GM12878 (cell line): ENCODE data around the gene SDS. TPM values are rescaled to one million over a fixed set of nuclear protein-coding genes. Genes with fewer than 3 reads are reported as not detected.

ENCODE experiments used
- ATAC-seq: fragments of 200-7000 bp; cut with Tn5 transposase; 3 replicates; pipeline ENCODE4 v1.9.1; 2020; ENCODE audit warnings: mild to moderate bottlenecking, moderate library complexity
- BruUV-seq: library from RNA; stranded (reverse); fragments of 400-500 nt; replicated peaks from 2 replicates; lab custom pipeline; 2021; lab: Mats Ljungman, UMichigan
- CTCF ChIA-PET: fragments of 300-600 bp; sonication (Branson Sonifier 250); formaldehyde crosslinking; extraction: SDS; loops from one replicate; lab custom pipeline; 2021; ENCODE audit warnings: inconsistent platforms; lab: Yijun Ruan, JAX
- POLR2A ChIA-PET: fragments of 350-600 bp; formaldehyde crosslinking; extraction: SDS; loops from one replicate; lab custom pipeline; 2021; ENCODE audit warnings: inconsistent platforms; lab: Charles Lee
- RAD21 ChIA-PET: fragments of 300-600 bp; sonication (Branson Sonifier 250); formaldehyde crosslinking; loops from one replicate; lab custom pipeline; 2023; ENCODE audit warnings: antibody characterized with exemption; ENCODE audit not compliant: unreplicated experiment; lab: Charles Lee
- SMC1A ChIA-PET: fragments of 300-600 bp; sonication (Branson Sonifier 250); formaldehyde crosslinking; loops from one replicate; lab custom pipeline; 2023; ENCODE audit not compliant: unreplicated experiment, uncharacterized antibody; lab: Charles Lee
- DNase-seq: peaks from one replicate; pipeline ENCODE4 v3.0.0-alpha.2; 2011; ENCODE audit warnings: low read depth, low spot score
- FAIRE-seq: peaks from 3 replicates; lab custom pipeline; 2011; peaks lifted over from hg19 to GRCh38; lab: Jason Lieb, UNC
- H2AFZ ChIP-seq: 2 replicates; pipeline ENCODE4 v1.6.0; 2011; ENCODE audit warnings: low read depth, low read length, control low read depth; ENCODE audit not compliant: control insufficient read depth
- H3K27ac ChIP-seq: 2 replicates; pipeline ENCODE4 v1.5.1; 2011; ENCODE audit warnings: control low read depth; ENCODE audit not compliant: control insufficient read depth, insufficient read depth
- H3K27me3 ChIP-seq, 2 experiments: replicated peaks in 1 of 2; 2 replicates each; pipeline versions ENCODE4 v1.6.0 to v1.6.1; 2011; ENCODE audit warnings: low read length in 1 of 2; ENCODE audit not compliant: control insufficient read depth in 2 of 2, insufficient read depth in 2 of 2
- H3K36me3 ChIP-seq, 2 experiments: 2 replicates each; pipeline ENCODE4 v1.5.1; 2011; ENCODE audit warnings: low read length in 1 of 2; ENCODE audit not compliant: control insufficient read depth in 2 of 2, insufficient read depth in 2 of 2
- H3K4me1 ChIP-seq: 2 replicates; pipeline ENCODE4 v1.6.1; 2011; ENCODE audit warnings: mild to moderate bottlenecking, low read length, moderate library complexity, mixed read lengths; ENCODE audit not compliant: control insufficient read depth, insufficient read depth
- H3K4me2 ChIP-seq: 2 replicates; pipeline ENCODE4 v1.6.0; 2011; ENCODE audit warnings: control low read depth; ENCODE audit not compliant: control insufficient read depth, insufficient read depth
- H3K4me3 ChIP-seq: fragments of 200-600 bp; sonication (generic); 2 replicates; pipeline ENCODE4 v1.5.1; 2016
- H3K79me2 ChIP-seq: 2 replicates; pipeline ENCODE4 v1.6.0; 2011; ENCODE audit warnings: low read length; ENCODE audit not compliant: control insufficient read depth, insufficient read depth
- H3K9ac ChIP-seq: 2 replicates; pipeline ENCODE4 v1.8.0; 2011; ENCODE audit warnings: low read length, control low read depth, mixed read lengths; ENCODE audit not compliant: control insufficient read depth, insufficient read depth
- H3K9me3 ChIP-seq: replicated peaks from 3 replicates; pipeline ENCODE4 v1.5.1; 2011; ENCODE audit warnings: mild to moderate bottlenecking, low read length; ENCODE audit not compliant: control insufficient read depth, insufficient read depth
- H4K20me1 ChIP-seq: 2 replicates; pipeline ENCODE4 v1.6.0; 2011; ENCODE audit not compliant: control insufficient read depth, insufficient read depth
- BCL11A ChIP-seq: IDR thresholded peaks from 2 replicates; pipeline ENCODE4 v1.6.1; 2011; ENCODE audit warnings: low read depth, low read length
- IKZF2 ChIP-seq, 2 experiments: fragments of 450-650 bp; IDR thresholded peaks; 2 replicates each; pipeline ENCODE4 v1.6.1; 2017; ENCODE audit warnings: mild to moderate bottlenecking in 2 of 2, moderate library complexity in 2 of 2
- JUNB ChIP-seq: IDR thresholded peaks from 2 replicates; pipeline ENCODE4 v1.6.1; 2016; ENCODE audit warnings: antibody characterized with exemption, mild to moderate bottlenecking
- PKNOX1 ChIP-seq: fragments of 450-650 bp; IDR thresholded peaks from 2 replicates; pipeline ENCODE4 v1.6.1; 2016; ENCODE audit warnings: mild to moderate bottlenecking
- POLR2AphosphoS2 ChIP-seq: IDR thresholded peaks from 2 replicates; pipeline ENCODE4 v1.6.1; 2011; ENCODE audit warnings: low read depth, mild to moderate bottlenecking, low read length, improper control_type of control experiment, moderate library complexity
- RAD21 ChIP-seq: IDR thresholded peaks from 2 replicates; pipeline ENCODE4 v1.6.1; 2011; ENCODE audit warnings: mild to moderate bottlenecking, low read depth, low read length, moderate library complexity; ENCODE audit not compliant: insufficient read depth
- STAT3 ChIP-seq: IDR thresholded peaks from 2 replicates; pipeline ENCODE4 v1.6.1; 2011; ENCODE audit warnings: low read depth, low read length, improper control_type of control experiment
- TARDBP ChIP-seq: IDR thresholded peaks from 2 replicates; pipeline ENCODE4 v1.6.1; 2016; ENCODE audit warnings: borderline replicate concordance
- TCF12 ChIP-seq: IDR thresholded peaks from 2 replicates; pipeline ENCODE4 v1.6.1; 2011; ENCODE audit warnings: low read depth, mild to moderate bottlenecking, low read length
- TCF7 ChIP-seq: IDR thresholded peaks from 2 replicates; pipeline ENCODE4 v1.6.1; 2014; ENCODE audit warnings: antibody characterized with exemption, borderline replicate concordance
- ZNF384 ChIP-seq: IDR thresholded peaks from 2 replicates; pipeline ENCODE4 v1.6.1; 2012; ENCODE audit warnings: low read depth, mild to moderate bottlenecking, low read length, improper control_type of control experiment, borderline replicate concordance
- ZNF622 ChIP-seq: fragments of 450-650 bp; IDR thresholded peaks from 2 replicates; pipeline ENCODE4 v1.6.1; 2017; ENCODE audit warnings: mild to moderate bottlenecking, inconsistent platforms
- WGBS: methylation state at CpG from one replicate; pipeline ENCODE4 v1.1.6; 2016; ENCODE audit warnings: low lambda C conversion rate; ENCODE audit not compliant: insufficient replicate concordance, insufficient coverage; ENCODE audit errors: missing lambda C conversion rate; 5-methylcytosine and 5-hydroxymethylcytosine counted together
- in situ Hi-C: fragments of 300-500 bp; cut with MboI; formaldehyde crosslinking; loops from 9 replicates; pipeline ENCODE4 v1.14.3; 2018; ENCODE audit warnings: mixed read lengths
- intact Hi-C: fragments of 100-400 bp; cut with micrococcal nuclease; formaldehyde crosslinking; loops from one replicate; pipeline ENCODE4 v1.14.2; 2022; ENCODE audit not compliant: unreplicated experiment
- polyA plus RNA-seq, 11 experiments: library from polyadenylated mRNA; depleted of rRNA in 4 of 11; unstranded in 6 of 11; stranded (reverse) in 5 of 11; fragments of >200 nt; fragmentation: Nextera tagmentation in 4 of 11; fragmentation: Illumina TruSeq in 1 of 11; extraction: Ambion mirVana in 4 of 11; extraction: Trizol in 1 of 11; gene quantifications; 1 replicate in 1 of 11; 2 replicates in 10 of 11; pipeline versions ENCODE4 v1.2.1 to v1.2.3, GENCODE V29; 2011 to 2016; ENCODE audit warnings: inconsistent platforms in 2 of 11, missing spikeins in 2 of 11, low read depth in 1 of 11
- total RNA-seq, 4 experiments: library from RNA; depleted of rRNA in 3 of 4; stranded (reverse); fragments of >200 nt in 3 of 4; fragmentation: Illumina TruSeq in 1 of 4; extraction: Trizol in 1 of 4; gene quantifications; 2 replicates each; pipeline versions ENCODE4 v1.2.1 to v1.2.3, GENCODE V29; 2013 to 2021
- TF ChIP-seq, protein P1 (sequence below): fragments of 450-650 bp; IDR thresholded peaks from 2 replicates; pipeline ENCODE4 v1.6.1; 2016; ENCODE audit warnings: mild to moderate bottlenecking, moderate library complexity, borderline replicate concordance
- TF ChIP-seq, protein P2 (sequence below): IDR thresholded peaks from 2 replicates; pipeline ENCODE4 v1.6.1; 2012; ENCODE audit warnings: low read depth, low read length, improper control_type of control experiment
- TF ChIP-seq, protein P3 (sequence below): IDR thresholded peaks from 2 replicates; pipeline ENCODE4 v1.6.1; 2012; ENCODE audit warnings: low read depth, low read length, improper control_type of control experiment
- TF ChIP-seq, protein P4 (sequence below): fragments of 450-650 bp; IDR thresholded peaks from 2 replicates; pipeline ENCODE4 v1.6.1; 2017; ENCODE audit warnings: borderline replicate concordance

SDS gene
- total and polyA plus RNA-seq, 10 of the 15 experiments (the other 5 are each of a cell fraction or from before 2014, with no cell fraction given), result 0.18 TPM; not detected in 9

DNA sequence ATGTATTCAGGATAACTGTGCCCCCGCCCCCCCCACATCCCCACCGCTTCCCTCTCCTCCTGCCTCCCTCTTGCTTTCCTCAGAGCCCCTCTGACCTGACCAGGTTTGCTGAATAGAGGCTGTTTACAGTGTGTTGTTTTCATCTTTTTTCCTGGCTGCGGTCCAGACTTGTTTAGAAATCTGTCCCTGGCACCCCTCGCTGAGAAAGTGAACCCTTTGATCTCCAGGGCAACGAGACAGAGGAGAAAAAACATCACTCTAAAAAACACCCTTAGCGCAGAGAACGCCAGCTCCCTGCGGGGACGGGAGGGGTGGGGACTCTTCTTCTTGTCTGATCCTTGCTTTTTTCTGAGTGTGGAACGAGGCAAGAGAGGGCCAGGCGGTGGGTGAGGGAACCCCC lies 22.5 kb downstream of the SDS start:
- Histone ChIP-seq H3K9ac (no peak overlapping the region), H3K4me1 (no peaks in the 10 kb centered on the region; the same call in 1 of the 2 replicates), H3K4me2 (no peak overlapping the region), H3K4me3 (no peak overlapping the region), H2AFZ (no peak overlapping the region), H4K20me1 (no peaks in the 10 kb centered on the region), H3K27ac (no peak overlapping the region), H3K79me2 (no peaks in the 10 kb centered on the region), H3K27me3 (no peaks in the 10 kb centered on the region), H3K9me3 (no peaks in the 10 kb centered on the region), H3K36me3 (no peaks in the 10 kb centered on the region; a peak in 1 of 4 replicates)
- ATAC-seq (no peak), DNase-seq (no peak), FAIRE-seq (no peak)
- no peak for TF ChIP-seq ZNF384
- TF ChIP-seq, protein P1, sequence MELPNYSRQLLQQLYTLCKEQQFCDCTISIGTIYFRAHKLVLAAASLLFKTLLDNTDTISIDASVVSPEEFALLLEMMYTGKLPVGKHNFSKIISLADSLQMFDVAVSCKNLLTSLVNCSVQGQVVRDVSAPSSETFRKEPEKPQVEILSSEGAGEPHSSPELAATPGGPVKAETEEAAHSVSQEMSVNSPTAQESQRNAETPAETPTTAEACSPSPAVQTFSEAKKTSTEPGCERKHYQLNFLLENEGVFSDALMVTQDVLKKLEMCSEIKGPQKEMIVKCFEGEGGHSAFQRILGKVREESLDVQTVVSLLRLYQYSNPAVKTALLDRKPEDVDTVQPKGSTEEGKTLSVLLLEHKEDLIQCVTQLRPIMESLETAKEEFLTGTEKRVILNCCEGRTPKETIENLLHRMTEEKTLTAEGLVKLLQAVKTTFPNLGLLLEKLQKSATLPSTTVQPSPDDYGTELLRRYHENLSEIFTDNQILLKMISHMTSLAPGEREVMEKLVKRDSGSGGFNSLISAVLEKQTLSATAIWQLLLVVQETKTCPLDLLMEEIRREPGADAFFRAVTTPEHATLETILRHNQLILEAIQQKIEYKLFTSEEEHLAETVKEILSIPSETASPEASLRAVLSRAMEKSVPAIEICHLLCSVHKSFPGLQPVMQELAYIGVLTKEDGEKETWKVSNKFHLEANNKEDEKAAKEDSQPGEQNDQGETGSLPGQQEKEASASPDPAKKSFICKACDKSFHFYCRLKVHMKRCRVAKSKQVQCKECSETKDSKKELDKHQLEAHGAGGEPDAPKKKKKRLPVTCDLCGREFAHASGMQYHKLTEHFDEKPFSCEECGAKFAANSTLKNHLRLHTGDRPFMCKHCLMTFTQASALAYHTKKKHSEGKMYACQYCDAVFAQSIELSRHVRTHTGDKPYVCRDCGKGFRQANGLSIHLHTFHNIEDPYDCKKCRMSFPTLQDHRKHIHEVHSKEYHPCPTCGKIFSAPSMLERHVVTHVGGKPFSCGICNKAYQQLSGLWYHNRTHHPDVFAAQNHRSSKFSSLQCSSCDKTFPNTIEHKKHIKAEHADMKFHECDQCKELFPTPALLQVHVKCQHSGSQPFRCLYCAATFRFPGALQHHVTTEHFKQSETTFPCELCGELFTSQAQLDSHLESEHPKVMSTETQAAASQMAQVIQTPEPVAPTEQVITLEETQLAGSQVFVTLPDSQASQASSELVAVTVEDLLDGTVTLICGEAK, result no peak
- no peak for TF ChIP-seq TARDBP
- TF ChIP-seq IKZF2 (IDR thresholded peaks at IDR 0.05), result no peak
- TF ChIP-seq ZNF622, result no peak
- no peak for TF ChIP-seq TCF7
- TF ChIP-seq TCF12, result no peak
- TF ChIP-seq, protein P2, sequence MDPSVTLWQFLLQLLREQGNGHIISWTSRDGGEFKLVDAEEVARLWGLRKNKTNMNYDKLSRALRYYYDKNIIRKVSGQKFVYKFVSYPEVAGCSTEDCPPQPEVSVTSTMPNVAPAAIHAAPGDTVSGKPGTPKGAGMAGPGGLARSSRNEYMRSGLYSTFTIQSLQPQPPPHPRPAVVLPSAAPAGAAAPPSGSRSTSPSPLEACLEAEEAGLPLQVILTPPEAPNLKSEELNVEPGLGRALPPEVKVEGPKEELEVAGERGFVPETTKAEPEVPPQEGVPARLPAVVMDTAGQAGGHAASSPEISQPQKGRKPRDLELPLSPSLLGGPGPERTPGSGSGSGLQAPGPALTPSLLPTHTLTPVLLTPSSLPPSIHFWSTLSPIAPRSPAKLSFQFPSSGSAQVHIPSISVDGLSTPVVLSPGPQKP, result no peak
- no peak for TF ChIP-seq STAT3
- TF ChIP-seq BCL11A, result no peak
- TF ChIP-seq, protein P3, sequence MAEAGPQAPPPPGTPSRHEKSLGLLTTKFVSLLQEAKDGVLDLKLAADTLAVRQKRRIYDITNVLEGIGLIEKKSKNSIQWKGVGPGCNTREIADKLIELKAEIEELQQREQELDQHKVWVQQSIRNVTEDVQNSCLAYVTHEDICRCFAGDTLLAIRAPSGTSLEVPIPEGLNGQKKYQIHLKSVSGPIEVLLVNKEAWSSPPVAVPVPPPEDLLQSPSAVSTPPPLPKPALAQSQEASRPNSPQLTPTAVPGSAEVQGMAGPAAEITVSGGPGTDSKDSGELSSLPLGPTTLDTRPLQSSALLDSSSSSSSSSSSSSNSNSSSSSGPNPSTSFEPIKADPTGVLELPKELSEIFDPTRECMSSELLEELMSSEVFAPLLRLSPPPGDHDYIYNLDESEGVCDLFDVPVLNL, result no peak
- no peak for TF ChIP-seq POLR2AphosphoS2
- no peak for TF ChIP-seq PKNOX1
- no peak for TF ChIP-seq RAD21
- TF ChIP-seq, protein P4, sequence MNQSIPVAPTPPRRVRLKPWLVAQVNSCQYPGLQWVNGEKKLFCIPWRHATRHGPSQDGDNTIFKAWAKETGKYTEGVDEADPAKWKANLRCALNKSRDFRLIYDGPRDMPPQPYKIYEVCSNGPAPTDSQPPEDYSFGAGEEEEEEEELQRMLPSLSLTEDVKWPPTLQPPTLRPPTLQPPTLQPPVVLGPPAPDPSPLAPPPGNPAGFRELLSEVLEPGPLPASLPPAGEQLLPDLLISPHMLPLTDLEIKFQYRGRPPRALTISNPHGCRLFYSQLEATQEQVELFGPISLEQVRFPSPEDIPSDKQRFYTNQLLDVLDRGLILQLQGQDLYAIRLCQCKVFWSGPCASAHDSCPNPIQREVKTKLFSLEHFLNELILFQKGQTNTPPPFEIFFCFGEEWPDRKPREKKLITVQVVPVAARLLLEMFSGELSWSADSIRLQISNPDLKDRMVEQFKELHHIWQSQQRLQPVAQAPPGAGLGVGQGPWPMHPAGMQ, result no peak
- TF ChIP-seq JUNB, result no peak
- 88% methylated on average over 10 of the region's 11 CpGs for WGBS
- ChIA-PET RAD21 (no interaction called here), CTCF (interaction anchor here (0.6 kb wide), 1 partner anchor 1009 kb away, joined by 4 read pairs; no protein-coding TSS in a partner anchor), SMC1A (no interaction called here), POLR2A (no interaction called here)
- intact Hi-C loops (no loop called here), in situ Hi-C loops (no loop called here)
- BruUV-seq, result no TSS peak
